ENCODE results near the gene FBXL15.

- TF ChIP-seq POLR2A (IDR thresholded peaks at IDR 0.05), result no peak
- TF ChIP-seq, protein P1, sequence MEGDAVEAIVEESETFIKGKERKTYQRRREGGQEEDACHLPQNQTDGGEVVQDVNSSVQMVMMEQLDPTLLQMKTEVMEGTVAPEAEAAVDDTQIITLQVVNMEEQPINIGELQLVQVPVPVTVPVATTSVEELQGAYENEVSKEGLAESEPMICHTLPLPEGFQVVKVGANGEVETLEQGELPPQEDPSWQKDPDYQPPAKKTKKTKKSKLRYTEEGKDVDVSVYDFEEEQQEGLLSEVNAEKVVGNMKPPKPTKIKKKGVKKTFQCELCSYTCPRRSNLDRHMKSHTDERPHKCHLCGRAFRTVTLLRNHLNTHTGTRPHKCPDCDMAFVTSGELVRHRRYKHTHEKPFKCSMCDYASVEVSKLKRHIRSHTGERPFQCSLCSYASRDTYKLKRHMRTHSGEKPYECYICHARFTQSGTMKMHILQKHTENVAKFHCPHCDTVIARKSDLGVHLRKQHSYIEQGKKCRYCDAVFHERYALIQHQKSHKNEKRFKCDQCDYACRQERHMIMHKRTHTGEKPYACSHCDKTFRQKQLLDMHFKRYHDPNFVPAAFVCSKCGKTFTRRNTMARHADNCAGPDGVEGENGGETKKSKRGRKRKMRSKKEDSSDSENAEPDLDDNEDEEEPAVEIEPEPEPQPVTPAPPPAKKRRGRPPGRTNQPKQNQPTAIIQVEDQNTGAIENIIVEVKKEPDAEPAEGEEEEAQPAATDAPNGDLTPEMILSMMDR (IDR thresholded peaks at IDR 0.05 in 8 of 11, conservative IDR thresholded peaks at IDR 0.05 in 3 of 11), result no peak
Observed at GRCh38 chr10:102452672-102453340, 32.2 kb downstream of the FBXL15 start.
